Measurements from ENCODE around the gene NEK9. TPM values are rescaled to one million over a fixed set of nuclear protein-coding genes. Genes with fewer than 3 reads are reported as not detected.

The NEK9 gene
- total and polyA plus RNA-seq, 9 of the 15 experiments (the other 6 are each of a cell fraction or from before 2014, with no cell fraction given), result 2.8 to 39.6 (median 19.8) TPM

DNA sequence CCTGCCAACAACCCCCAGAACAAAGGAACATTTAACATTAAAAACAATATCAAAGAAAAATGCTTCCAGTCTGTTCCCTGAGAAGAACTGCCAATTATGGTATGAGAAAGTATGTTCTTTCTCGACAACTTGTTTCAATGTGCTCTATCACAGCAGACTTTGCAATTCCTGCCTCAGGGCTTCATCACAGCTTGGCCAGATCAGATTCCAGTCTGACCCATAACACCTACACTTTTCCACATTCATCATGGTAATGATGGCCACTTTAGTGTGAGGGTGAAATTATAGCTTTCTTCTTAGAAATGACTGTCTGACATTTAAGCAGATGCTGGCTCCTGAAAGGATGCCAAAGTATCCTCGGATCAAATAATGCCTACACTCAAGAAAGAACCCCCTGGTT is 17.0 kb downstream of the NEK9 start:
- no peaks in the 10 kb centered on the region for H4K20me1 ChIP-seq (replicated peaks; ENCODE audit: control insufficient read depth, insufficient read depth, low read length)
- ATAC-seq, result no peak
- POLR2A ChIA-PET, result interaction anchor here (0.8 kb wide), 1 partner anchor 12 kb away, joined by 3 read pairs; no protein-coding TSS in a partner anchor
- no peak overlapping the region for H3K9ac ChIP-seq (ENCODE audit: insufficient read depth in 1 of 2, low read depth in 2 of 2, low read length in 2 of 2)
- FAIRE-seq, result no peak
- H2AFZ ChIP-seq (ENCODE audit: low read depth, low read length), result no peak overlapping the region
- no peak overlapping the region for H3K4me3 ChIP-seq
- H3K4me1 ChIP-seq (replicated peaks in 1 of 2; ENCODE audit: control insufficient read depth in 2 of 2, insufficient read depth in 2 of 2, low read length in 2 of 2), result no peaks in the 10 kb centered on the region
- TF ChIP-seq, protein P1, sequence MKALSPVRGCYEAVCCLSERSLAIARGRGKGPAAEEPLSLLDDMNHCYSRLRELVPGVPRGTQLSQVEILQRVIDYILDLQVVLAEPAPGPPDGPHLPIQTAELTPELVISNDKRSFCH (CRISPR knock-in tag; IDR thresholded peaks at IDR 0.05), result no peak
- TF ChIP-seq, protein P1 (tag; IDR thresholded peaks at IDR 0.05), result no peak
- TF ChIP-seq RBM39 (optimal IDR thresholded peaks at IDR 0.05; ENCODE audit: low read depth, low read length), result no peak
- TF ChIP-seq E2F3 (CRISPR knock-in tag; IDR thresholded peaks at IDR 0.05), result no peak
- TF ChIP-seq ETV6 (IDR thresholded peaks at IDR 0.05; ENCODE audit: borderline replicate concordance in 1 of 2, low read depth in 2 of 2, low read length in 1 of 2), result no peak
- no peak for TF ChIP-seq ETV6 (CRISPR knock-in tag; IDR thresholded peaks at IDR 0.05; ENCODE audit: borderline replicate concordance)
- no peak for TF ChIP-seq KLF6 (CRISPR knock-in tag; IDR thresholded peaks at IDR 0.05; ENCODE audit: borderline replicate concordance)
- no peak for TF ChIP-seq SMC3 (conservative IDR thresholded peaks at IDR 0.05; ENCODE audit: insufficient read depth, low read depth, low read length)
- TF ChIP-seq, protein P2, sequence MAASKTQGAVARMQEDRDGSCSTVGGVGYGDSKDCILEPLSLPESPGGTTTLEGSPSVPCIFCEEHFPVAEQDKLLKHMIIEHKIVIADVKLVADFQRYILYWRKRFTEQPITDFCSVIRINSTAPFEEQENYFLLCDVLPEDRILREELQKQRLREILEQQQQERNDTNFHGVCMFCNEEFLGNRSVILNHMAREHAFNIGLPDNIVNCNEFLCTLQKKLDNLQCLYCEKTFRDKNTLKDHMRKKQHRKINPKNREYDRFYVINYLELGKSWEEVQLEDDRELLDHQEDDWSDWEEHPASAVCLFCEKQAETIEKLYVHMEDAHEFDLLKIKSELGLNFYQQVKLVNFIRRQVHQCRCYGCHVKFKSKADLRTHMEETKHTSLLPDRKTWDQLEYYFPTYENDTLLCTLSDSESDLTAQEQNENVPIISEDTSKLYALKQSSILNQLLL (CRISPR knock-in tag; IDR thresholded peaks at IDR 0.05; ENCODE audit: borderline replicate concordance), result no peak
- no peak for TF ChIP-seq BRD4 (IDR thresholded peaks at IDR 0.05)
- TF ChIP-seq PTTG1 (tag; IDR thresholded peaks at IDR 0.05; ENCODE audit: low read depth), result no peak
- no peak for TF ChIP-seq HNRNPH1 (optimal IDR thresholded peaks at IDR 0.05; ENCODE audit: low read depth, low read length)
- no peak for TF ChIP-seq RBBP5 (IDR thresholded peaks at IDR 0.05; ENCODE audit: borderline replicate concordance, insufficient read depth, low read length, poor library complexity, severe bottlenecking)
- TF ChIP-seq ZSCAN32 (CRISPR knock-in tag; IDR thresholded peaks at IDR 0.05), result no peak
- no peak for TF ChIP-seq THRA (IDR thresholded peaks at IDR 0.05)
- no peak for TF ChIP-seq BMI1 (IDR thresholded peaks at IDR 0.05; ENCODE audit: low read length)
- no peak for TF ChIP-seq CREB3L1 (IDR thresholded peaks at IDR 0.05; ENCODE audit: borderline replicate concordance, low read depth)
- no peak for TF ChIP-seq TRIM24 (IDR thresholded peaks at IDR 0.05)
- TF ChIP-seq POLR2AphosphoS2 (IDR thresholded peaks at IDR 0.05; ENCODE audit: low read length), result no peak
- H3K4me2 ChIP-seq (ENCODE audit: insufficient read depth, low read length), result no peak overlapping the region
- no peaks in the 10 kb centered on the region for H3K9me3 ChIP-seq (replicated peaks; ENCODE audit: control insufficient read depth, insufficient read depth, low read depth, low read length)
- 36% methylated on average over 2 of the region's 2 CpGs for WGBS (ENCODE audit: insufficient coverage, low coverage, missing lambda C conversion rate)
- BruUV-seq (replicated peaks), result no TSS peak
- DNase-seq (ENCODE audit: extremely low read depth in 1 of 4, low spot score in 3 of 4), result no peak
- intact Hi-C loops (cut with micrococcal nuclease) (no loop called here), in situ Hi-C loops (cut with MboI) (no loop called here)
- no peak overlapping the region for H3K27ac ChIP-seq (ENCODE audit: extremely low read depth, low read depth, low read length)
- peaks cover 59% of the 10 kb centered on the region for H3K36me3 ChIP-seq (ENCODE audit: control insufficient read depth, insufficient read depth, low read length)
- CTCF ChIA-PET (ENCODE audit: low intra/inter-chr PET ratio), result no interaction called here
- H3K27me3 ChIP-seq (ENCODE audit: control insufficient read depth in 2 of 2, insufficient read depth in 2 of 2, low read length in 2 of 2), result no peaks in the 10 kb centered on the region
- H3K79me2 ChIP-seq (ENCODE audit: control insufficient read depth, insufficient read depth, low read length), result no peaks in the 10 kb centered on the region
- no peaks in the 10 kb centered on the region for H3K9me1 ChIP-seq (ENCODE audit: control insufficient read depth, insufficient read depth, low read length)
